IPS-18c (cell line): Measurements from ENCODE around the gene FBLN5.

Experiments used
- H3K4me3 ChIP-seq: 2 replicates; pipeline ENCODE4 v1.7.0; 2013; ENCODE audit warnings: low read depth, mild to moderate bottlenecking, low read length, moderate library complexity; ENCODE audit not compliant: insufficient read depth
- H3K9me3 ChIP-seq: one replicate; pipeline ENCODE4 v1.6.1; 2013; ENCODE audit warnings: mild to moderate bottlenecking, low read length, moderate library complexity; ENCODE audit not compliant: control insufficient read depth, insufficient read depth

The FBLN5 gene

DNA sequence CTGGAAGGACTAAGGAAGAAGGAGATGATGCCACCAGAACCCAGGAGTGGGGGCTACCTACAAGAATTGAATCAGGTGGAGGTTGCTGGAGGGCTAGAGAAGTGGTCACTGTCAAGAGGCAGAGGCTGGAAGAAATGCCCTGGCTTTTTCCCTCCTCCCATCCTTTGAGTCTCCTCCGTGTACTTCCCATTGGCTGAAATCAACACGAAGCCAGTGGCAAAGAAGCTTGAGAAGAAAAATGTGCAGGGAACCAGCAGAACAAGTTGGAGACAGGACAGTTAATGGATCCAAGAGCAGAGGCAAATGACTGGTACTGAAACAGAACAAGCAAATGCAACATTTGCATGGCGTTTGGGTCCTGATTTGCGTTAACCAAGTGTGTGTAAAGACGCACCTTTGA is 9.1 kb upstream of the FBLN5 start:
- H3K9me3 ChIP-seq: no peaks in the 10 kb centered on the region
- H3K4me3 ChIP-seq: no peak overlapping the region

DNA sequence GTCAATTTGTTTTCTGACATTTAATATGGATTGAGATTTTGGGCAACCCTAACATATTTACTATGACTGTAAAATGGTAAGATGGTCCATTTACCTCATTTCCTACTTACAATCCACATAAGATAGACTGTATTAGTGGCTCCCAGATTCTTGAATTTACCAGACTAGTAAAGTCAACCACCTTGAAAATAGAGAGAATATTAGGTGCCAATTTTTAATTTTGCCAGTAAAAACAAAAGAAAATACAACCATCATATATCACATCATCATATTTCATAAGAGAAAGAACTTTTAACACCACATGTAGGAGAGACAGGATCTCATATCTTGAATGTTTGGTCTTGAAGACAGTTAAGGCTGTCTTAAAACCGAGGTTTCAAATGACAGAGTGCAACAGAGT is 7.7 kb upstream of the FBLN5 start:
- H3K4me3 ChIP-seq: no peak overlapping the region

DNA sequence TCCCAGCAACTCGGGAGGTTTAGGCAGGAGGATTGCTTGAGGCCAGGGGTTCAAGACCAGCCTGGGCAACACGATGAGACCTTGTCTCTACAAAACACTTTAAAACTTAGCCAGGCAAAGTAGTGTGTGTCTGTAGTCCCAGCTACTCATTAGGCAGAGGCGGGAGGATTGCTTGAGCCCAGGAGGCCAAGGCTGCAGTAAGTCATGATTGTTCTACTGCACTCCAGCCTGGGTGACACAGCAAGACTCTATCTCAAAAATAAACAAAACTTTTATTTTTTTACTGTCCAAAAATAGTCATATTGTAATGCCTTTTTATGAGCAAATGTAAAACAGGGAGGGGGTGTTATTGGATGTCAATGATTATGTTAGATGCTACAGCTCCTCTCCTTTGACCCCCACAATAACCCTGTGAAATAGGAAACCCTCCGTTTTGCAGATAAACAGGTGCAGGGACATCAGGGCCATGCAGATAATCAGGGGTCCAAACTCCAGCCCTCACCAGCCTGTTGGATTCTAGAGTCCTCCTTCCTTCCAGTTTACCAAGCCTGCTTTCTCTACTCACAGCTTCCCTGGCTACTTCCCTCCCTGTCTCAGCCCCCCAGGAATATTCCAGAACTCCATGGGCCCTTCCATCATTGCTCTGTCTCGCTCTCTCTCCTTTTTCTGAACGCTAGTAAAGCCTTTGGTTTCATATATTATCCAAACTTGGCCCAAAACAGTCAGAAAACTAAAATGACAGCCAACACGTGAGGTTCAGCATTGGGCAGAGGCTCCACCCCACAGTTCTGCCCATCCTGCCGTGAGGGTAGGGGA is 5.9 kb upstream of the FBLN5 start:
- no peak overlapping the region for H3K4me3 ChIP-seq
- H3K9me3 ChIP-seq: no peaks in the 10 kb centered on the region

More for the DNA sequence above, 7.7 kb upstream of the FBLN5 start:
- no peaks in the 10 kb centered on the region for H3K9me3 ChIP-seq

DNA sequence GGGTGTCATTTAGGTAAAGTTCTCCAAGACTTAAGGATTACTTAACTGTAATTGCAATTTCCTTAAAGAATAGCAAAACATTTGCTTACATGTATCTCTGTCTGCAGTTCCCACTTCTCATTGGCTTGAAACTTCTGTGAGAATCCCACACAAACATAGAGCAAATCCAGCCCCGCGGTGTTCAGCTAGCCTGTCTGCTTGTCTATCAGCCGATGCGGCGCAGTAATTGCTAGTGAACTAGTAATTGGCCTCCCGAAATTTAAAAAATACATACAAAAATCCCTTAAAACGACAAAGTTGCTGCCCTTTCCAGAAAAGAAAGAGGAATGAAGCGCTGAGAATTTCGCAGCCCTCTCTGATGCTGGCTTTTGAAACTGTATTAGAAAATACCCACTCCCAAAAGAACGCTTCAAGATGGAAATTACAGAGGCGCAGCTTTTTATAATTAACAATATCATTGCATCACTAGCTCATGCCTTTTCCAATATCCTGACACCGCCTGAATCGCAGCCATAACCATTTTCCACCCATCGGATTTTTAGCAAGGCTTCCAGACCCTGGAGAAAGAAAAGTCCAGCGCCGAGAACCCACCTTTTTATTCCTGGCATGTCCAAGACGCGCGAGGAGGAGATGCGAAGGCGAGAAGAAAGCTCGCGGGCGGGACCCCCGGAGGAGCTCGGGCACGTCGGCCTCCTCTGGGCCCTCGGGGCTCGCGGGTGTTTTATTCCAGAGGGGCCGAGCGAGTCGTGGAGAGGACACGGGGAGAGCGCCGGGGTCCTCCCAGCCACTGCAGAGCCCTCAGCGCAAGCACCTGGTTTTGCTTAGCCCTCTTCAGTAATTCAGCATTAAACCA is 646 bp downstream of the FBLN5 start:
- H3K9me3 ChIP-seq: no peaks in the 10 kb centered on the region
- H3K4me3 ChIP-seq: peak overlapping the region; percentile 61

DNA sequence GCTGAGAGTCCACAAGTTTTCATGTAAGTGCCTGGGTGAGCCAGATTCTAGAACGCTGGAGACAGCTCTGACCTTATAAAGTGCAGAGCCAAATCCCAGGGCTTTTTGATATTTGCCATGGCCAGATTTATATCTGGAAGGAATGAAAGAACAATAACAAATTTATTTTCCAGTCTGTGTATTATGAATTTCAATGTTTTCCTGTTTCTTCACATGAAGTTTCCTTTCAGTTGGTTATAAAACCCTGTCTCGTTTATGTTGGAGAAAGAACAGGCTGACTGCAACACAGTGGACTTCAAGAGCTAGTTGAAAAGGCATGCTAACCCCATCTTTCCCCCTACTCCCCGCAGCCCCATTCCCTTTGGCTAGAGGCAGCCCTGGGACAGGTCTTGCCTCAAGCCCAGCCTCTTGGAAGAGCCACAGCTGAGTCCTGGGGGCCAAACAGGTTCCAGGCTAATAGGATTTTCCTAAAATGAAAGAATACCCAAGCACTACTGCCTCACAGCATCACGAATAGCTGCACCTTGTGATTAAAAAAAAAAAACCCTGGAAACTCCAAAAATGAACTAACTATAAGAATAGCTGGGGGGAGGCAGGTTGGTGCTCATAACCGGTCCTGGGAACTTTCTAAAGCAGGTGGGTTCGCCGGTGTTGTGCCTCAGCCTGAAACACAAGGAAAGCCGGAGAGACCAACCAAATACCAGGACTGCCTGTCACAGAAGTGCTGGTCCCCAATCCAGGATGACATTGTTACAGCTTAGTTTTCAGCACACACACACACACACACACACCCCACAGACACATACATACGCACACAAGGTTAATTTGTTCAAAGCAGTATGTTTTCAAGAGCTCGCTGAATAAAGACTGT is 1.5 kb downstream of the FBLN5 start:
- Histone ChIP-seq H3K4me3 (no peak overlapping the region), H3K9me3 (no peaks in the 10 kb centered on the region)

DNA sequence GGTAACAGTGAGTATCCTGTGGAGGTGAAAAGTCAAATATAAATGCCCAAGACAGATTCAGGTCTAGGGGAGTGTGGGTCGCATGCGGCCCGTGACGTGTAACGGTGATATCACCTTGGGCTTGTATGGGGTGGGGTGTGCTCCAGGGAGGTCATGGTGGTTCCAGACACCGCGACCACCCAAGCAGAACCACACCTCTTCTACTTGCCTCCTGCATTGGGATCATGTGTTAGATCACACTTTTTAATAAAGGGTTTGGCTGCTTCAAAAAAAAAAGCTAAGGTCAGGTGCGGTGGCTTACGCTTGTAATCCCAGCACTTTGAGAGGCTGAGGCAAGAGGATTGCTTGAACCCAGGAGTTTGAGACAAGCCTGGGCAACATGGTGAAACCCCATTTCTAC is 4.5 kb downstream of the FBLN5 start:
- Histone ChIP-seq H3K4me3 (no peak overlapping the region), H3K9me3 (no peaks in the 10 kb centered on the region)

DNA sequence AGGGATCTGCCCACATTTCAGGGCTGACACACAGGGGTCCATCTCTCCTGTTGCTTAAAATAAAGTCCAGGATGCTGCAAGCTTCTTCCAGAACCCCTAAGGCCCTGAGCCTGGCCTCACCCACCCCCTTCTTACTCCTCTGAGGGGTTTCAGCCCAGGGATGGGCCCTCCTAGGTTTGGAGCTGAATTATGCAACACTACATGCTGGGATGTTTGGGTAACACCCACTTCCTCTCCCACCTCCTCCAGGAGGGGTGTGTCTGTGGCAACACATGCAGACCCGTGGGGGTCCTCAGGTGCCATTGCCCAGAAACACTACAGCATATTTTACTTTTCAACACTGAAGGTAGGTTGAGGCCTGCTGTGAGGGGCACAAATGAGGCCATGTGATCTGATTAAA is 5.4 kb downstream of the FBLN5 start:
- Histone ChIP-seq H3K4me3 (no peak overlapping the region), H3K9me3 (no peaks in the 10 kb centered on the region)

DNA sequence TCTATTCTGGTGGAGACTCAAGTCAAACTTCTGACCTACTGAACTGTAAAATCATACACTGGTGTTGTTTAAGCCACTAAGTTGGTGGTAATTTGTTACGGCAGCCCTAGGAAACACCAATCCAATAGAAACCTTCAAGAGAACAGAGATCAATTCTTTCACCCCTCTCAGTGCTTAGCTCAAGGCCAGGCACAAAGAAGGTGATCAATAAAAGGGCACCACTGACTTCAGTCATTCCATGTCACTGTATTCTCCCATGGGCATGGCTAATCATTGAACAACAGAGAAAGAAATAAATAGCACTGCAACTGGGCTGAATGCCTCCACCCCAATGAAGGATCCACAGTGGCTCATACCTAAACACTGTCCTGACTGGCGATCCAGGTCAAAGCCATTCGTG is 7.3 kb downstream of the FBLN5 start:
- Histone ChIP-seq H3K9me3 (no peaks in the 10 kb centered on the region), H3K4me3 (no peak overlapping the region)

DNA sequence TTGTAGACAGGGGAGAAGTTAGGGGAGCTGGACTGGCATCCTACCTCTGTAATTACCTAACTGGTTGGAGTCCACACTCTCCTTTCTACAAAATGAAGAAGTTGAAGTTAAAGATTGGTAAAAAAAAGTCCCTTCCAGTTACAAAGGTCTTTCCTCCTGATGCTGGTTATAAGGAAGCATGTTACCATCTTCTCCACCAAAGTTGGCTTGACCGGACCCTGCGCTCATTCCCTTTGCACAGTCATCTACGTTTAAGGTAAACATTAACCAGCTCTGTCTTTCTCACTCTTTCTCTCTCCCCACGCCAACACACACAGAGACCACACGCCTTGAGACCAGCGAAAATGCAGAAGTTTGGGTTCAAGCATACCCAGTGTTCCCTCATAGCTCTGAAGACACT is 11.9 kb downstream of the FBLN5 start:
- no peaks in the 10 kb centered on the region for H3K9me3 ChIP-seq

DNA sequence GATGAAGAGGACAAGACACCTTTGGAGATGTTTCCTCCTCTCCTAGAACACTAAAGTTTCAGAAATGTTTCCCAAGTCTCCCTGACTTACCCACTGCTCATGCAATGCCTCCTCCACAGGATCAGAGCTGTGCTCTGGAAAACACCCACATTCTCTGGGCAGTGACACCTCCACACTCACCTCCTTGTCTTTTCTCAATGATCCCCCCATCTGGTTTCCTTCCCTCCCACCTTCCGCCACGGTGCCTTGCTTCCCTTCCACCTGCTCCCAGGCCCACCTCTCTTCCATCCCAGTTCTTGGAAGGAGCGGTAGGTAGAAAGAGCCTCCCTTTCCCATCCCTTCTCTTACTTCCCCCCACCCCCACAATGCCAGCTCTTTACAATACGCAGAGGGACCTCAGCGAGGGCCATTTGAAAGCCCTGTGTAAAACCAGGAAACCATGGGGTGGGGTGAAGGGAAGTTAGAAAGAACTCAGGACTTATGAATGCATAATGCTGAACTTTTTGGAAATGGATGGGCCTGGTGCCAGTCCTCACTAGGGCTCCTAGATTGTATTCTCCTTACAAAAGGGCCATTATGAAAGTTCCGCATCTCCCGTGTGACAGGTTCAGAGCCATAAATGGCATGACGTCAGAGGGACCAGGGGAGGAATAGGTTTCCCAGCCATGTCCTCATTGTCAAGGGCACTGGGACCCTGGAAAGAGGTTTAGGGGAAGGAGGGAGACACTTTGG is 12.8 kb downstream of the FBLN5 start:
- H3K9me3 ChIP-seq: no peaks in the 10 kb centered on the region

More for the DNA sequence above, 11.9 kb downstream of the FBLN5 start:
- H3K4me3 ChIP-seq: no peak overlapping the region

DNA sequence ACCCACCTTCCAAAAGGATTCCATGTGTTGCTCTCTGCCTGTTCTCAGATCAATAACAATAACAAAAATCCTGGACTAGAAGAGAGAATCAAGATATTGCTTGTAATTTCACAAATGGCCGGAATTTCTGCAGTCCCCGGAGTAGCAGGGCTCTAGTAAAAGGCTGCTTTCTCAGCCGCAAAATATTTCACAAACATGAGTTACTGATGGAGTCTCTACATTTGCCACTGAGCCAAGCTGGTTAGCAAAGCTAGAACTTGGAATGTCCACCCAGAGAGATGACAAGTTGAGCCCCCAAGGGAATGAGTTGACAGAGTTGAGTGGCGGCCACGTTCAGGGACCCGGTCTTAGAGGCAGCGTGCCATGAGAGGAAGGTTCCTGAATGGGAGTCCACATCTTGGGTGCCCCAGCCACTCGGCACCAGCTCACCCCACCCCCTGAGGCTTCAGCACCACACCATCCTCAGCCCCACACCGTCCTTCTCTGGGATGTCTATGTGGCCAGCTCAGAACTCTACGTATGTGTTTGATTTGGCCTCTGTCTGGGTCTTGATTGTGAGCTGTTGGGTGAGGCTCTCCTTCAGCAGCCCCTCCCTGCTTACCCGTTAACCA is 15.9 kb downstream of the FBLN5 start:
- Histone ChIP-seq H3K4me3 (no peak overlapping the region), H3K9me3 (no peaks in the 10 kb centered on the region)

More for the DNA sequence above, 12.8 kb downstream of the FBLN5 start:
- no peak overlapping the region for H3K4me3 ChIP-seq

DNA sequence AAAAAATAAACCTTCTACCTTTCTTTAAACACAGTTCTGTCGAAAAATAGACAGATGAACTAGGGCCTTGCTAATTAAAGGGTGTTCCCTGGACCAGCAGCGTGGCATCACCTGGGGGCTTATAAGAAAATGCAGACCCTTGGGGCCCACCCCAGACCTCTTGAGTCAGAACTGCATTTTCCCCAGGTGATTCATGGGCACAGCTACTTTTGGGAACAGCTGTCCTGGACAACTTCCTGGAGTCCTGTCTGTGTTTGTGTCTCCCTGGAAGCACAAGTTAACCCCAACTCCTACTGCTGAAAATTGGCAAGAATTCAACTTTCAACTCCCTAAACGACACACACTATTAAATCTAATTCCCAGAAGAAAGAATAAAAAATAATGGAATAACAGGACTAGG is 17.8 kb downstream of the FBLN5 start:
- H3K4me3 ChIP-seq: no peak overlapping the region
- no peaks in the 10 kb centered on the region for H3K9me3 ChIP-seq

DNA sequence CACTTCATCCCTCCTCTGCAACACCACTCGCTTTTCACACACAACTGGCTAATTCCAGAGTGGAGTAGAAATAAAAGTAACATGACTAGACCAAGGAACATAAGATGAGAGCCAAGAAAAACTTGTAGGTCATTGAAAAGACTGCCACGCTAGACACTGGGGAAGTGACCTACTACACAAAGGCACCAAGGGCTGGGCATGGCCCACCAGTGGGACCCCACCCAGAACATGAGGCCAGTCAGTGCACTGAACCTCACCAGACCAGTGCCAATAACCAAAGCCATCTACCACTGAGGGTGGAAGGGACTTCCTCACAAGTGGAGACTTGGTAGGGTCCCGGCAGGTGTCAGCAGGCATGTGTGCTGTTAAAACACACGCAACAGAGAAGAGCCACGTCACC is 19.7 kb downstream of the FBLN5 start:
- H3K9me3 ChIP-seq: no peaks in the 10 kb centered on the region
- H3K4me3 ChIP-seq: no peak overlapping the region

DNA sequence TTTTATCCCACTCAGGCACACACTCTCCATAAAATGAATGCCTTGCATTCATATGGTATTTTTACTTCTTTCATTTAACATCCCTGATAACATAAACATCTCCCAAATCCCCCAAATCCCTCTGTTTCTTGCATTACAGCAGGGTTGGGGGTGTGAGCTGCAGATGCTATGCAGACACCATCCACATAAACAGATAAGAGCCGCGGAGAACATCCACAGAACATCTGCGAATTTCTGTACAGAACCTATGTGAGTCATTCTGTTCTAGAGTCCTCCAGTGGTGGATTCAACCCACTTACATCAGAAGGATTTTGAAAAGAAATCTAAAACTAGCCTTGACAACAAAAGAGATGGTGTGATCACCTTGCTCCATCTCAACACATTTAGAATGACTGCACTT is 20.3 kb downstream of the FBLN5 start:
- H3K4me3 ChIP-seq: no peak overlapping the region

DNA sequence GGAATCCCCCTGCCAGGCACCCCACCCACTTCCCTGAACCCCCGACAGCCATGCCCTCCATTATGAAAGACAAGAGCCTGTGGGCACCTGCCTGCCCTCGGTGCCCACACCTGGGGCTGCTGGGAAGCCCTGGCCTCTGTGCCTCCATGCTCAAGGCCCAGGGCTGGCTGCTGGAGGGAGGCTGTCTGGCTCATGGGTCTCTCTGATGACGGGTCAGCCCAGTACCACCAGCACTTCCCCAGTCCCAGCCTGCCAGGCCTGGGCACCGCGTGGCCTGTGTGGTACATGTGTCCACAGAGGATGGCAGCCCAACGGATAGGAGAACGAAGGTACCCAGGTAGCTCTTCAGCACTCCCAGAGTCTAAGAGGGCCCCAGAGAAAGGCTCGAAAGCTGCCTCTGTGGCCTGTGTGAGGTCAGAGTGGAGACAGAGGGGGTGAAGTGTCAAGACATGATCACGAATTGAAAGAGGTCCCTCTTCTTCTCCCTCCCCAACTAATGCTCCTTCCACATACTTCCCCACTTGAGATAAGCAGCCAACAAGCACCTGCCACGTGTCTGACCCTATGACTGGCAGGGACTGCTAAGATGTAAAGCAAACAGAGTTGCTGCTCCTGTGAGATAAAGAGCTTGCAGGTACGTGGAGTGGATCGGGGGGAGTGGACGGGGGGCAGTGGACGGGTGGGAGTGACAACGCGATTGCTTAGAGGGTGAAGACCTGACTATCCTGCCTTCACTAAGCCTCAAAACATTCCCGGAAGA is 21.2 kb downstream of the FBLN5 start:
- H3K4me3 ChIP-seq: no peak overlapping the region
- H3K9me3 ChIP-seq: no peaks in the 10 kb centered on the region

More for the DNA sequence above, 20.3 kb downstream of the FBLN5 start:
- no peaks in the 10 kb centered on the region for H3K9me3 ChIP-seq

DNA sequence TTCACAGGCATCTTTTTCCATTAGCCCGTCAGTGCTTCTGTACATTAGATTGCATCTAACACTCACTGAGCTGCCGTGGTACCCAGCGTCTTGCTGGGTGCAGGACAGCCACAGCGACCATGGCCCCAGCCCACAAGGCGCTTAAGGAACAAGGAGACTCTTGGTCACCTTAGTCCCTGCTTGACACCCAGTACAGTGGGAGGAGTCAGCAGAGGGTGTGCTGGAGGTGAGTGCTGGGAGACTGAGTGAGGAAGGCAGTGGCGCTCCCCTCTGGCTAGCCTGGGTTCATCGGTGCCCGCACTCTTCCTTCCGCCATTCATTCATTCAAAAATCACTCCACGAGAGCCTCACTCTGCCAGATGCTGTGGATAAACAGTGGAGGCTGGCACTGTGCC is 21.8 kb downstream of the FBLN5 start:
- Histone ChIP-seq H3K4me3 (no peak overlapping the region), H3K9me3 (no peaks in the 10 kb centered on the region)
